Measurements from ENCODE around the gene WDFY4. TPM values are rescaled to one million over a fixed set of nuclear protein-coding genes. Genes with fewer than 3 reads are reported as not detected.

The WDFY4 gene
- total RNA-seq, 1 experiment from 2014 or later = 0.22 TPM

DNA sequence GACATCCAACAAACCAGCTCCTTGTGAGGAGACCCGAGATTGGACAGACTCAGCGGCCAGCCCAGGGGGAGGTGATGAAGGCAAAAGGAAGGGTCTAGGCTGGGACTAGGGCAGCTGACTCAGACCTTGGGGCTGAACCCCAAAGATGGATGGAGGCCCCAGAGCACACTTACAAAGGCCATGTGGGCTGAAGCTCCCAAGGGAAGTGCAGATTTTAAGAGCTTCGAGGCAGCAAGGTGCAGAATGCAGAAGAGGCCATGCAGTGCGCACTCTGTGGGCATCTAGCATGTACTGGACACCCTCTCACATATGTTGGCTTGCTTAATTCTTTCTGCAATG, 11.8 kb downstream of the WDFY4 start:
- RAD21 ChIA-PET (ENCODE audit: low non-redundant PET in 1 of 2, low total read pairs in 2 of 2, uncharacterized antibody in 2 of 2, unreplicated experiment in 2 of 2) = interaction anchor here in 1 of 2 experiments (0.5 kb wide), 1 partner anchor 41 kb away, joined by 3 read pairs; no protein-coding TSS in a partner anchor
- DNase-seq (ENCODE audit: low read depth, low spot score) (no peak), ATAC-seq (no peak)
- H3K27me3 ChIP-seq (ENCODE audit: insufficient read depth, low read length) = peaks cover 29% of the 10 kb centered on the region
- no peak overlapping the region for H3K27ac ChIP-seq (ENCODE audit: low read depth, low read length)
- no peaks in the 10 kb centered on the region for H3K36me3 ChIP-seq (ENCODE audit: control insufficient read depth in 1 of 2, insufficient read depth in 2 of 2, low read length in 2 of 2)
- POLR2A ChIA-PET = no interaction called here
- no TSS peak for BruUV-seq (replicated peaks)
- no peaks in the 10 kb centered on the region for H4K20me1 ChIP-seq (ENCODE audit: insufficient read depth)
- no peak for TF ChIP-seq SRF (IDR thresholded peaks at IDR 0.05; ENCODE audit: low read depth)
- H3K4me1 ChIP-seq (ENCODE audit: control insufficient read depth in 1 of 2, insufficient read depth in 2 of 2, low read length in 2 of 2) = no peaks in the 10 kb centered on the region
- H3K4me3 ChIP-seq (replicated peaks in 1 of 2; ENCODE audit: low read depth in 1 of 2, low read length in 2 of 2) = no peak overlapping the region
- no peaks in the 10 kb centered on the region for H3K9me2 ChIP-seq (ENCODE audit: insufficient read depth)
- H3K79me2 ChIP-seq (ENCODE audit: insufficient read depth, low read length) = no peaks in the 10 kb centered on the region
- no peak overlapping the region for H2AFZ ChIP-seq (ENCODE audit: low read depth, low read length, poor library complexity, severe bottlenecking)
- intact Hi-C loops (cut with micrococcal nuclease) = no loop called here
- no peak overlapping the region for H3K4me2 ChIP-seq (ENCODE audit: low read length)
- no peaks in the 10 kb centered on the region for H3K9me3 ChIP-seq (ENCODE audit: control insufficient read depth in 1 of 2, insufficient read depth in 1 of 2, low read depth in 1 of 2, low read length in 2 of 2)
- no peak overlapping the region for H3K9ac ChIP-seq (ENCODE audit: low read length)
- CTCF ChIA-PET = no interaction called here

GRCh38 chr10:48697091-48697490, 12.4 kb downstream of the WDFY4 start:
- no peak for TF ChIP-seq ATF3 (IDR thresholded peaks at IDR 0.05)
- no peak for TF ChIP-seq RAD21 (IDR thresholded peaks at IDR 0.05; ENCODE audit: low read depth)
- no peak for TF ChIP-seq ZNF274 (IDR thresholded peaks at IDR 0.05; ENCODE audit: low read depth, low read length)
- no peak for TF ChIP-seq ZBTB33 (IDR thresholded peaks at IDR 0.05; ENCODE audit: extremely low read depth, insufficient replicate concordance, low read length)
- no peak for TF ChIP-seq EZH2phosphoT487 (IDR thresholded peaks at IDR 0.05; ENCODE audit: borderline replicate concordance)
- TF ChIP-seq EZH2 (IDR thresholded peaks at IDR 0.05) = no peak
- TF ChIP-seq JUND (IDR thresholded peaks at IDR 0.05) = no peak
- TF ChIP-seq, protein P1, sequence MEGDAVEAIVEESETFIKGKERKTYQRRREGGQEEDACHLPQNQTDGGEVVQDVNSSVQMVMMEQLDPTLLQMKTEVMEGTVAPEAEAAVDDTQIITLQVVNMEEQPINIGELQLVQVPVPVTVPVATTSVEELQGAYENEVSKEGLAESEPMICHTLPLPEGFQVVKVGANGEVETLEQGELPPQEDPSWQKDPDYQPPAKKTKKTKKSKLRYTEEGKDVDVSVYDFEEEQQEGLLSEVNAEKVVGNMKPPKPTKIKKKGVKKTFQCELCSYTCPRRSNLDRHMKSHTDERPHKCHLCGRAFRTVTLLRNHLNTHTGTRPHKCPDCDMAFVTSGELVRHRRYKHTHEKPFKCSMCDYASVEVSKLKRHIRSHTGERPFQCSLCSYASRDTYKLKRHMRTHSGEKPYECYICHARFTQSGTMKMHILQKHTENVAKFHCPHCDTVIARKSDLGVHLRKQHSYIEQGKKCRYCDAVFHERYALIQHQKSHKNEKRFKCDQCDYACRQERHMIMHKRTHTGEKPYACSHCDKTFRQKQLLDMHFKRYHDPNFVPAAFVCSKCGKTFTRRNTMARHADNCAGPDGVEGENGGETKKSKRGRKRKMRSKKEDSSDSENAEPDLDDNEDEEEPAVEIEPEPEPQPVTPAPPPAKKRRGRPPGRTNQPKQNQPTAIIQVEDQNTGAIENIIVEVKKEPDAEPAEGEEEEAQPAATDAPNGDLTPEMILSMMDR (IDR thresholded peaks at IDR 0.05 in 2 of 3, conservative IDR thresholded peaks at IDR 0.05 in 1 of 3; ENCODE audit: borderline replicate concordance in 1 of 3, insufficient read depth in 1 of 3, low read depth in 2 of 3, low read length in 2 of 3) = no peak
- TF ChIP-seq REST (IDR thresholded peaks at IDR 0.05; ENCODE audit: low read depth) = no peak
- Histone ChIP-seq H2AFZ (ENCODE audit: low read depth, low read length, poor library complexity, severe bottlenecking) (no peak overlapping the region), H3K9me3 (ENCODE audit: control insufficient read depth in 1 of 2, insufficient read depth in 1 of 2, low read depth in 1 of 2, low read length in 2 of 2) (no peaks in the 10 kb centered on the region), H3K4me2 (ENCODE audit: low read length) (no peak overlapping the region), H4K20me1 (ENCODE audit: insufficient read depth) (no peaks in the 10 kb centered on the region), H3K9ac (ENCODE audit: low read length) (no peak overlapping the region), H3K4me1 (ENCODE audit: control insufficient read depth in 1 of 2, insufficient read depth in 2 of 2, low read length in 2 of 2) (no peaks in the 10 kb centered on the region), H3K27ac (ENCODE audit: low read depth, low read length) (no peak overlapping the region), H3K27me3 (ENCODE audit: insufficient read depth, low read length) (peaks cover 33% of the 10 kb centered on the region), H3K9me2 (ENCODE audit: insufficient read depth) (no peaks in the 10 kb centered on the region), H3K4me3 (replicated peaks in 1 of 2; ENCODE audit: low read depth in 1 of 2, low read length in 2 of 2) (no peak overlapping the region), H3K79me2 (ENCODE audit: insufficient read depth, low read length) (no peaks in the 10 kb centered on the region), H3K36me3 (ENCODE audit: control insufficient read depth in 1 of 2, insufficient read depth in 2 of 2, low read length in 2 of 2) (no peaks in the 10 kb centered on the region)
- DNase-seq (ENCODE audit: low read depth, low spot score) = no peak
- ChIA-PET POLR2A (no interaction called here), CTCF (no interaction called here), RAD21 (ENCODE audit: low non-redundant PET in 1 of 2, low total read pairs in 2 of 2, uncharacterized antibody in 2 of 2, unreplicated experiment in 2 of 2) (interaction anchor here in 1 of 2 experiments (0.5 kb wide), 1 partner anchor 41 kb away, joined by 3 read pairs; no protein-coding TSS in a partner anchor)
- intact Hi-C loops (cut with micrococcal nuclease) = no loop called here
- ATAC-seq = no peak
- BruUV-seq (replicated peaks) = no TSS peak
